HFFc6 (cell line): ENCODE measurements around the gene TTC17. TPM values are rescaled to one million over a fixed set of nuclear protein-coding genes. Genes with fewer than 3 reads are reported as not detected.
"Not testable (repeated sequence)": the region's sequence is repeated elsewhere in the genome, so short reads cannot be mapped to it uniquely, and the experiment has no call there.

Experiments used
- DNase-seq: peaks from one replicate; pipeline ENCODE4 v3.0.0-alpha.2; 2018
- H3K27ac Mint-ChIP-seq: 2 replicates; pipeline ENCODE4 v1.8.0; 2020; ENCODE audit warnings: mild to moderate bottlenecking, mixed read lengths
- H3K27me3 Mint-ChIP-seq: 2 replicates; pipeline ENCODE4 v1.8.0; 2021; ENCODE audit warnings: mild to moderate bottlenecking, moderate library complexity, mixed read lengths; ENCODE audit not compliant: insufficient read depth
- H3K36me3 Mint-ChIP-seq: 2 replicates; pipeline ENCODE4 v1.8.0; 2021; ENCODE audit warnings: low read depth, mixed read lengths
- H3K4me1 Mint-ChIP-seq: 2 replicates; pipeline ENCODE4 v1.8.0; 2020; ENCODE audit warnings: low read depth, mixed read lengths
- H3K4me3 Mint-ChIP-seq: 2 replicates; pipeline ENCODE4 v1.8.0; 2020; ENCODE audit warnings: mild to moderate bottlenecking, moderate library complexity, mixed read lengths
- H3K9me3 Mint-ChIP-seq: 2 replicates; pipeline ENCODE4 v1.8.0; 2020; ENCODE audit warnings: mild to moderate bottlenecking, mixed read lengths
- CTCF ChIP-seq: fragments of 200-600 bp; sonication (generic); IDR thresholded peaks from 2 replicates; pipeline ENCODE4 v1.5.0; 2021; ENCODE audit warnings: antibody characterized with exemption, mild to moderate bottlenecking
- total RNA-seq, 6 experiments: library from RNA; stranded (reverse); fragmentation: NEBNext Ultra II Directional; extraction: Animal tissue kit (Norgen Biotek cat#: 25700); gene quantifications; 2 replicates in 1 of 6; 3 replicates in 5 of 6; pipeline ENCODE4 v1.2.3, GENCODE V29; 2021

The TTC17 gene
- total RNA-seq, 6 experiments from 2014 or later: 30.1 to 44.5 (median 38.6) TPM

- Mint-ChIP-seq H3K4me3 (no peak overlapping the region), H3K27ac (no peak overlapping the region), H3K27me3 (no peaks in the 10 kb centered on the region), H3K36me3 (peaks cover 8% of the 10 kb centered on the region; the same call in 1 of the 2 replicates), H3K9me3 (no peaks in the 10 kb centered on the region), H3K4me1 (no peaks in the 10 kb centered on the region)
- DNase-seq: no peak
- no peak for TF ChIP-seq CTCF
These were observed 69.3 kb downstream of the TTC17 start for GRCh38 chr11:43427971-43428370.

GRCh38 chr11:43430916-43431315 is 72.2 kb downstream of the TTC17 start:
- H3K27me3 Mint-ChIP-seq, H3K27ac Mint-ChIP-seq, H3K9me3 Mint-ChIP-seq, H3K4me1 Mint-ChIP-seq, H3K4me3 Mint-ChIP-seq, DNase-seq: not testable (repeated sequence)
- peaks cover 17% of the 10 kb centered on the region for H3K36me3 Mint-ChIP-seq

GRCh38 chr11:43434893-43435292 is 76.2 kb downstream of the TTC17 start:
- Mint-ChIP-seq H3K27me3 (no peaks in the 10 kb centered on the region), H3K27ac (no peak overlapping the region), H3K4me1 (peaks cover 6% of the 10 kb centered on the region; the same call in 1 of the 2 replicates), H3K9me3 (no peaks in the 10 kb centered on the region), H3K36me3 (peaks cover 26% of the 10 kb centered on the region), H3K4me3 (no peak overlapping the region)
- DNase-seq: no peak
- TF ChIP-seq CTCF: no peak

- H3K4me1 Mint-ChIP-seq: peaks cover 6% of the 10 kb centered on the region; the same call in 1 of the 2 replicates
- no peaks in the 10 kb centered on the region for H3K9me3 Mint-ChIP-seq
- no peak for TF ChIP-seq CTCF
- no peaks in the 10 kb centered on the region for H3K27me3 Mint-ChIP-seq
- H3K27ac Mint-ChIP-seq: no peak overlapping the region
- H3K4me3 Mint-ChIP-seq: no peak overlapping the region
- DNase-seq: no peak
- H3K36me3 Mint-ChIP-seq: peaks cover 17% of the 10 kb centered on the region; the same call in 1 of the 2 replicates
These were observed 81.8 kb downstream of the TTC17 start for GRCh38 chr11:43440486-43440885.

- DNase-seq: no peak
- no peak overlapping the region for H3K4me3 Mint-ChIP-seq
- H3K4me1 Mint-ChIP-seq: peaks cover 4% of the 10 kb centered on the region; the same call in 1 of the 2 replicates
- H3K27me3 Mint-ChIP-seq: peaks cover 2% of the 10 kb centered on the region; the same call in 1 of the 2 replicates
- no peak for TF ChIP-seq CTCF
- no peaks in the 10 kb centered on the region for H3K9me3 Mint-ChIP-seq
- no peak overlapping the region for H3K27ac Mint-ChIP-seq
- peaks cover 23% of the 10 kb centered on the region for H3K36me3 Mint-ChIP-seq
These were observed 85.1 kb downstream of the TTC17 start for GRCh38 chr11:43443811-43444210.

GRCh38 chr11:43447151-43447550 is 88.4 kb downstream of the TTC17 start:
- no peaks in the 10 kb centered on the region for H3K9me3 Mint-ChIP-seq
- H3K4me3 Mint-ChIP-seq: no peak overlapping the region
- peaks cover 2% of the 10 kb centered on the region; the same call in 1 of the 2 replicates for H3K27me3 Mint-ChIP-seq
- peak overlapping the region; percentile 5; the same call in 1 of the 2 replicates for H3K27ac Mint-ChIP-seq
- no peaks in the 10 kb centered on the region for H3K4me1 Mint-ChIP-seq
- TF ChIP-seq CTCF: no peak
- H3K36me3 Mint-ChIP-seq: peaks cover 34% of the 10 kb centered on the region
- no peak for DNase-seq
